SK-N-MC (cell line): ENCODE data around the gene OR2F1.

Experiments used
- DNase-seq: peaks from one replicate; pipeline ENCODE4 v3.0.0-alpha.2; 2011; ENCODE audit warnings: low read depth, low spot score
- H3K27ac ChIP-seq: fragments of 200-600 bp; sonication (generic); 2 replicates; pipeline ENCODE4 v1.5.1; 2016; ENCODE audit warnings: mixed run types
- H3K36me3 ChIP-seq: fragments of 200-600 bp; sonication (generic); 2 replicates; pipeline ENCODE4 v1.6.1; 2017; ENCODE audit warnings: antibody characterized with exemption, low read length, mixed read lengths; ENCODE audit not compliant: insufficient read depth
- H3K4me3 ChIP-seq: fragments of 200-600 bp; sonication (generic); 2 replicates; pipeline ENCODE4 v1.5.1; 2016
- H3K9ac ChIP-seq: fragments of 200-600 bp; sonication (generic); 2 replicates; pipeline ENCODE4 v1.8.0; 2017; ENCODE audit warnings: mixed run types, mixed read lengths; ENCODE audit not compliant: insufficient read length
- H3K9me3 ChIP-seq: fragments of 200-600 bp; sonication (generic); 2 replicates; pipeline ENCODE4 v1.6.1; 2017; ENCODE audit warnings: low read depth, mild to moderate bottlenecking, antibody characterized with exemption, low read length, moderate library complexity, mixed read lengths
- EZH2 ChIP-seq: fragments of 200-600 bp; sonication (generic); IDR thresholded peaks from one replicate; pipeline ENCODE4 v1.6.1; 2017; ENCODE audit warnings: antibody characterized with exemption
- FOXP2 ChIP-seq: optimal IDR thresholded peaks from 2 replicates; pipeline ENCODE3; 2011; ENCODE audit warnings: mild to moderate bottlenecking, moderate library complexity; ENCODE audit not compliant: insufficient read depth; ENCODE audit errors: extremely low read length, control extremely low read depth
- POLR2AphosphoS5 ChIP-seq: IDR thresholded peaks from 2 replicates; pipeline ENCODE4 v1.6.1; 2012; ENCODE audit warnings: mild to moderate bottlenecking, low read depth, low read length, borderline replicate concordance

The OR2F1 gene

GRCh38 chr7:143947111-143947510 lies 7.5 kb upstream of the OR2F1 start:
- H3K9me3 ChIP-seq, result no peaks in the 10 kb centered on the region
- H3K27ac ChIP-seq, result no peak overlapping the region
- no peak overlapping the region for H3K9ac ChIP-seq
- no peak overlapping the region for H3K4me3 ChIP-seq
- DNase-seq, result no peak
- no peaks in the 10 kb centered on the region for H3K36me3 ChIP-seq
- TF ChIP-seq FOXP2 (no peak), POLR2AphosphoS5 (no peak), EZH2 (no peak)

- no peak overlapping the region for H3K4me3 ChIP-seq
- no peak for DNase-seq
- TF ChIP-seq FOXP2 (no peak), POLR2AphosphoS5 (no peak), EZH2 (no peak)
These were observed 5.9 kb upstream of the OR2F1 start for GRCh38 chr7:143948733-143949132.

GRCh38 chr7:143953421-143953820 lies 1.2 kb upstream of the OR2F1 start:
- no peak for TF ChIP-seq EZH2
- no peak for TF ChIP-seq FOXP2
- no peak for TF ChIP-seq POLR2AphosphoS5
- H3K9me3 ChIP-seq, result no peaks in the 10 kb centered on the region
- DNase-seq, result no peak
- H3K36me3 ChIP-seq, result no peaks in the 10 kb centered on the region
- no peak overlapping the region for H3K9ac ChIP-seq
- no peak overlapping the region for H3K4me3 ChIP-seq
- H3K27ac ChIP-seq, result no peak overlapping the region

More at GRCh38 chr7:143948733-143949132, 5.9 kb upstream of the OR2F1 start:
- H3K9me3 ChIP-seq, result no peaks in the 10 kb centered on the region
- H3K9ac ChIP-seq, result no peak overlapping the region
- no peak overlapping the region for H3K27ac ChIP-seq
- H3K36me3 ChIP-seq, result no peaks in the 10 kb centered on the region

- no peak for DNase-seq
- Histone ChIP-seq H3K36me3 (no peaks in the 10 kb centered on the region), H3K9ac (no peak overlapping the region), H3K27ac (no peak overlapping the region), H3K9me3 (no peaks in the 10 kb centered on the region), H3K4me3 (no peak overlapping the region)
- TF ChIP-seq POLR2AphosphoS5 (no peak), FOXP2 (no peak), EZH2 (no peak)
These were observed 509 bp upstream of the OR2F1 start for GRCh38 chr7:143954135-143954534.

GRCh38 chr7:143958781-143959180 lies 4.1 kb downstream of the OR2F1 start:
- no peak for DNase-seq
- no peak for TF ChIP-seq POLR2AphosphoS5
- TF ChIP-seq EZH2, result no peak
- TF ChIP-seq FOXP2, result no peak
- no peak overlapping the region for H3K9ac ChIP-seq
- no peak overlapping the region for H3K4me3 ChIP-seq
- H3K27ac ChIP-seq, result no peak overlapping the region
- H3K36me3 ChIP-seq, result no peaks in the 10 kb centered on the region
- H3K9me3 ChIP-seq, result no peaks in the 10 kb centered on the region

GRCh38 chr7:143960813-143961610 lies 6.4 kb downstream of the OR2F1 start:
- Histone ChIP-seq H3K4me3 (no peak overlapping the region), H3K27ac (no peak overlapping the region), H3K9me3 (no peaks in the 10 kb centered on the region), H3K9ac (no peak overlapping the region), H3K36me3 (no peaks in the 10 kb centered on the region)
- no peak for DNase-seq
- TF ChIP-seq FOXP2, result no peak
- TF ChIP-seq POLR2AphosphoS5, result no peak
- no peak for TF ChIP-seq EZH2

- Histone ChIP-seq H3K36me3 (no peaks in the 10 kb centered on the region), H3K9ac (no peak overlapping the region), H3K4me3 (no peak overlapping the region), H3K9me3 (no peaks in the 10 kb centered on the region), H3K27ac (no peak overlapping the region)
- TF ChIP-seq EZH2 (no peak), POLR2AphosphoS5 (no peak), FOXP2 (no peak)
- DNase-seq, result no peak
These were observed 10.6 kb downstream of the OR2F1 start for GRCh38 chr7:143965280-143965679.

DNA sequence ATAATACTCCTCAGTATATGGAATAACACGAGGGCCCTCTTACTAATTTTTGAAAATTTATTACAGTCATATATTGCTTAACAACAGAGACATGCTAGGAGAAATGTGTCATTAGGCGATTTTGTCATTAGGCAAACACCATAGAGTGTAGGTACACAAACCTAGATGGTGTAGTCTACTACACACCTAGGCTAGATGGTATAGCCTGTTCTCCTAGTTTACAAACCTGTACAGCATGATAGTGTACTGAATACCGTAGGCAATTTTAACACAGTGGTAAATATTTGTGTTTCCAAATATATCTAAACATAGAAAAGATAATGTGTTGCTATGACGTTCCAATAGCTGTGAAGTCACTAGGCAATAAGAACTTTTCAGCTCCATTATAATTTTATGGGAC lies 12.8 kb downstream of the OR2F1 start:
- TF ChIP-seq EZH2, result no peak
- TF ChIP-seq FOXP2, result no peak
- TF ChIP-seq POLR2AphosphoS5, result no peak
- no peak for DNase-seq
- no peaks in the 10 kb centered on the region for H3K36me3 ChIP-seq
- H3K9me3 ChIP-seq, result no peaks in the 10 kb centered on the region
- no peak overlapping the region for H3K4me3 ChIP-seq
- no peak overlapping the region for H3K9ac ChIP-seq
- H3K27ac ChIP-seq, result no peak overlapping the region
